A549 (cell line): ENCODE data around the gene CNTNAP5.

Experiments
- BHLHE40 ChIP-seq: IDR thresholded peaks from 2 replicates; pipeline ENCODE4 v1.6.1; 2012; ENCODE audit warnings: low read depth, low read length, inconsistent platforms
- CBX8 ChIP-seq: fragments of 200-600 bp; sonication (generic); IDR thresholded peaks from 2 replicates; pipeline ENCODE4 v1.6.1; 2016
- CTCF ChIP-seq: fragments of >200 bp; sonication (Bioruptor Twin); formaldehyde crosslinking; IDR thresholded peaks from 3 replicates; pipeline ENCODE4 v1.5.1; 2016
- GATA3 ChIP-seq: IDR thresholded peaks from 2 replicates; pipeline ENCODE4 v1.6.1; 2012; ENCODE audit warnings: borderline replicate concordance
- HMGXB4 ChIP-seq: fragments of 250-450 bp; sonication (Bioruptor Pico); IDR thresholded peaks from 2 replicates; pipeline ENCODE4 v1.5.0; 2021; ENCODE audit warnings: mild to moderate bottlenecking, moderate library complexity, borderline replicate concordance
- MAX ChIP-seq: IDR thresholded peaks from 2 replicates; pipeline ENCODE4 v1.6.1; 2012
- MAZ ChIP-seq: fragments of 150-350 bp; IDR thresholded peaks from 2 replicates; pipeline ENCODE4 v1.6.1; 2014; ENCODE audit warnings: antibody characterized with exemption, low read depth, low read length, borderline replicate concordance
- RCOR1 ChIP-seq: fragments of 150-350 bp; IDR thresholded peaks from 2 replicates; pipeline ENCODE4 v1.6.1; 2014; ENCODE audit warnings: antibody characterized with exemption, low read length, low read depth
- REST ChIP-seq: fragments of 200-600 bp; sonication (generic); IDR thresholded peaks from 2 replicates; pipeline ENCODE4 v1.6.1; 2016; ENCODE audit warnings: antibody characterized with exemption, mild to moderate bottlenecking, moderate library complexity
- USF2 ChIP-seq: fragments of 450-650 bp; IDR thresholded peaks from 2 replicates; pipeline ENCODE4 v1.6.1; 2014; ENCODE audit warnings: antibody characterized with exemption

- TF ChIP-seq CTCF = no peak
- no peak for TF ChIP-seq CBX8
- TF ChIP-seq BHLHE40 = no peak
- no peak for TF ChIP-seq REST
- no peak for TF ChIP-seq MAZ
- no peak for TF ChIP-seq HMGXB4 (CRISPR knock-in tag)
- TF ChIP-seq RCOR1 = no peak
- no peak for TF ChIP-seq USF2
- no peak for TF ChIP-seq MAX
- no peak for TF ChIP-seq GATA3
These were observed 858.5 kb downstream of the CNTNAP5 start for GRCh38 chr2:124883595-124883994.
